ENCODE data around the gene SNHG17. TPM values are rescaled to one million over a fixed set of nuclear protein-coding genes. Genes with fewer than 3 reads are reported as not detected.
"Not testable (repeated sequence)": the region's sequence is repeated elsewhere in the genome, so short reads cannot be mapped to it uniquely, and the experiment has no call there.

Gene SNHG17
- total RNA-seq, 1 donor from 2014 or later: 75.2 TPM

DNA sequence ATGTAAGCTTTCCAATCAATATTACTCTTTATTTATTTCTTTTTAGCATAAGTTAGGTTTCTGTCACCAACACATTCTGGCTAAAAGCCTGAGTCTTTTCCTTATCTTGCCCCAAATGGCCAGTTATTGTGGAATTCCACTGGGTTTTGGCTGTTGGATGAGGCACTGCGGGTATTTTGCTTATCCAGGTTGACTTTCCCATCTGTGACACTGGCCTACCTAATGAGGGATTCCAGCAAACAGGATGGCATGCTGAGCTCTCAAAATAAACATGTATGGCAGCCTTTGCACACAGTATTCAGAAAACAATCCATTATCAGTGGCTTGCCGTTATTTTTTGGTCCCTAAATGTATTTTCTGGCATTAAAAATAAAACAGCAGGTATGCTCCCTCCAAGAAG lies 31.0 kb upstream of the SNHG17 start:
- H3K36me3 Mint-ChIP-seq (ENCODE audit: low read depth): no peaks in the 10 kb centered on the region
- POLR2A ChIA-PET: no interaction called here
- TF ChIP-seq, protein P1, sequence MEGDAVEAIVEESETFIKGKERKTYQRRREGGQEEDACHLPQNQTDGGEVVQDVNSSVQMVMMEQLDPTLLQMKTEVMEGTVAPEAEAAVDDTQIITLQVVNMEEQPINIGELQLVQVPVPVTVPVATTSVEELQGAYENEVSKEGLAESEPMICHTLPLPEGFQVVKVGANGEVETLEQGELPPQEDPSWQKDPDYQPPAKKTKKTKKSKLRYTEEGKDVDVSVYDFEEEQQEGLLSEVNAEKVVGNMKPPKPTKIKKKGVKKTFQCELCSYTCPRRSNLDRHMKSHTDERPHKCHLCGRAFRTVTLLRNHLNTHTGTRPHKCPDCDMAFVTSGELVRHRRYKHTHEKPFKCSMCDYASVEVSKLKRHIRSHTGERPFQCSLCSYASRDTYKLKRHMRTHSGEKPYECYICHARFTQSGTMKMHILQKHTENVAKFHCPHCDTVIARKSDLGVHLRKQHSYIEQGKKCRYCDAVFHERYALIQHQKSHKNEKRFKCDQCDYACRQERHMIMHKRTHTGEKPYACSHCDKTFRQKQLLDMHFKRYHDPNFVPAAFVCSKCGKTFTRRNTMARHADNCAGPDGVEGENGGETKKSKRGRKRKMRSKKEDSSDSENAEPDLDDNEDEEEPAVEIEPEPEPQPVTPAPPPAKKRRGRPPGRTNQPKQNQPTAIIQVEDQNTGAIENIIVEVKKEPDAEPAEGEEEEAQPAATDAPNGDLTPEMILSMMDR (IDR thresholded peaks at IDR 0.05): no peak
- no peaks in the 10 kb centered on the region for H3K9me3 Mint-ChIP-seq
- DNase-seq (no peak), ATAC-seq (ENCODE audit: low read depth) (no peak)
- no peak overlapping the region for H3K27ac Mint-ChIP-seq
- no peaks in the 10 kb centered on the region for H3K4me1 Mint-ChIP-seq
- H3K27me3 Mint-ChIP-seq: no peaks in the 10 kb centered on the region
- H3K4me3 Mint-ChIP-seq: no peak overlapping the region
- intact Hi-C loops (cut with micrococcal nuclease): no loop called here
- CTCF ChIA-PET: no interaction called here

DNA sequence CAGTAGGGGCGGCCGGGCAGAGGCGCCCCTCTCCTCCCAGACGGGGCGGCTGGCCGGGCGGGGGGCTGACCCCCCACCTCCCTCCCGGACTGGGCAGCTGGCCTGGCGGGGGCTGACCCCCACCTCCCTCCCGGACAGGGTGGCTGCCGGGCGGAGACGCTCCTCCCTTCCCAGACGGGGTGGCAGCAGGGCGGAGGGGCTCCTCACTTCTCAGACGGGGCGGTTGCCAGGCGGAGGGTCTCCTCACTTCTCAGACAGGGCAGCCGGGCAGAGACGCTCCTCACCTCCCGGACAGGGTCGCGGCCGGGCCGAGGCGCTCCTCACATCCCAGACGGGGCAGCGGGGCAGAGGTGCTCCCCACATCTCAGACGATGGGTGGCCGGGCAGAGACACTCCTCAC lies 26.4 kb upstream of the SNHG17 start:
- H3K4me1 Mint-ChIP-seq; intact Hi-C loops (cut with micrococcal nuclease); POLR2A ChIA-PET; H3K36me3 Mint-ChIP-seq (ENCODE audit: low read depth); CTCF ChIA-PET; H3K27ac Mint-ChIP-seq; H3K27me3 Mint-ChIP-seq; H3K4me3 Mint-ChIP-seq; H3K9me3 Mint-ChIP-seq; DNase-seq; ATAC-seq (ENCODE audit: low read depth): not testable (repeated sequence)

DNA sequence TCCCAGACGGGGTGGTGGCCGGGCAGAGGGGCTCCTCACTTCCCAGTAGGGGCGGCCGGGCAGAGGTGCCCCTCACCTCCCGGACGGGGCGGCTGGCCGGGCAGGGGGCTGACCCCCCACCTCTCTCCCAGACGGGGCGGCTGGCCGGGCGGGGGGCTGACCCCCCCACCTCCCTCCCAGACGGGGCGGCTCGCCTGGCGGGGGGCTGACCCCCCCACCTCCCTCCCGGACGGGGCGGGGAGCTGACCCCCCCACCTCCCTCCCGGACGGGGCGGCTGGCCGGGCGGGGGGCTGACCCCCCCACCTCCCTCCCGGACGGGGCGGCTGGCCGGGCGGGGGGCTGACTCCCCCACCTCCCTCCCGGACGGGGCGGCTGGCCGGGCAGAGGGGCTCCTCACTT lies 26.0 kb upstream of the SNHG17 start:
- POLR2A ChIA-PET; DNase-seq; H3K4me1 Mint-ChIP-seq; H3K36me3 Mint-ChIP-seq (ENCODE audit: low read depth); H3K27me3 Mint-ChIP-seq; H3K27ac Mint-ChIP-seq; H3K4me3 Mint-ChIP-seq; intact Hi-C loops (cut with micrococcal nuclease); CTCF ChIA-PET; ATAC-seq (ENCODE audit: low read depth); H3K9me3 Mint-ChIP-seq: not testable (repeated sequence)

GRCh38 chr20:38460631-38461030 lies 25.5 kb upstream of the SNHG17 start:
- H3K4me3 Mint-ChIP-seq; H3K36me3 Mint-ChIP-seq (ENCODE audit: low read depth); CTCF ChIA-PET; intact Hi-C loops (cut with micrococcal nuclease); POLR2A ChIA-PET; H3K9me3 Mint-ChIP-seq; H3K27ac Mint-ChIP-seq; ATAC-seq (ENCODE audit: low read depth); H3K4me1 Mint-ChIP-seq; DNase-seq; H3K27me3 Mint-ChIP-seq: not testable (repeated sequence)

DNA sequence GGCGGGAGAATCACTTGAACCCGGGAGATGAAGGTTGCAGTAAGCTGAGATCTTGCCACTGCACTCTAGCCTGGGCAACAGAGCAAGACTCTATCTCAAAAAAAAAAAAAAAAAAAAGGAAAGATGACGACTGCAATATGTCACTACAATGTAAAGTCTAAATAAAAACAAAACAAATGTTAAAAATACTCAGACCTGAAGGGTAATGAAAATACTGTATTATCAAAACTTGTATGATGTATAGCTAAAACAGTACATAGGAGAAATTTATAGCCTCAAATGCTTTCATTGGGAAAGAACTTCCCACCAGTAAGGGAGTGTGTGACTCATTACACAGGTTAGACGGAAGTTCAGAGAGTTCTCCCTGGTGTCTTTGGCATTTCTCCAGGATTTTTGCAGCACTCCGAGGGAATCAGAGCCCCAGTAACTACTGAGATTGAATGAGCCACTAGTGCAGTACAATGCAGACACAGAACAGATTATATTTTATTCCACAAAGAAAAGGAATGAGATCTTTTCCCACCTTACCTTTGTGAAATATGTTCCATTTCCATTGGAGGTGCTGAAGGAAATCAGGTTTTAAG lies 25.0 kb upstream of the SNHG17 start:
- TF ChIP-seq, protein P1 (IDR thresholded peaks at IDR 0.05): no peak
- H3K9me3 Mint-ChIP-seq: no peaks in the 10 kb centered on the region
- H3K36me3 Mint-ChIP-seq (ENCODE audit: low read depth): no peaks in the 10 kb centered on the region
- ChIA-PET POLR2A (no interaction called here), CTCF (no interaction called here)
- no peak overlapping the region for H3K4me3 Mint-ChIP-seq
- H3K27me3 Mint-ChIP-seq: peaks cover 2% of the 10 kb centered on the region
- DNase-seq: no peak
- no peak for ATAC-seq (ENCODE audit: low read depth)
- intact Hi-C loops (cut with micrococcal nuclease): no loop called here
- no peaks in the 10 kb centered on the region for H3K4me1 Mint-ChIP-seq
- no peak overlapping the region for H3K27ac Mint-ChIP-seq

DNA sequence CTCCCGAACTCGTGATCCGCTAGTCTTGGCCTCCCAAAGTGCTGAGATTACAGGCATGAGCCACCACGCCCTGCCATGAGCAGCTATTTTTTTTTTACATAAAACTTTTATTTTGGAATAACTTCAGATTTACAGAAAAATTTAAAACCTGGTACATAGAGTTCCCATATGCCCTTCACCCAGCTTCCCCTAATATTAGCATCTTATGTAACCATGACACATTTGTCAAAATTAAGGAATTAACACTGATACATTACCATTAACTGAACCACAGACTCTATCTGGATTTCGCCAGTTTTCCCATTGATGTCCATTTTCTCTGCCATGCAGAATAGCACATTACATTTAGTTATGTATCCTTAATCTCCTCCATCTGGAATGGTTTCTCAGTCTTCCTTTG lies 23.2 kb upstream of the SNHG17 start:
- DNase-seq: no peak
- ATAC-seq (ENCODE audit: low read depth): no peak
- Mint-ChIP-seq H3K9me3 (no peaks in the 10 kb centered on the region), H3K4me1 (peaks cover 7% of the 10 kb centered on the region), H3K27me3 (peaks cover 2% of the 10 kb centered on the region), H3K27ac (no peak overlapping the region), H3K36me3 (ENCODE audit: low read depth) (no peaks in the 10 kb centered on the region), H3K4me3 (no peak overlapping the region)
- POLR2A ChIA-PET: no interaction called here
- TF ChIP-seq, protein P1 (IDR thresholded peaks at IDR 0.05): no peak
- intact Hi-C loops (cut with micrococcal nuclease): no loop called here
- CTCF ChIA-PET: no interaction called here
